Adipocyte (in vitro differentiated cells): Measurements from ENCODE around the gene PCNX4.

Source experiments
- DNase-seq: peaks from one replicate; pipeline ENCODE4 v3.0.0-alpha.2; 2015; ENCODE audit warnings: low read depth
- H3K27me3 ChIP-seq: replicated peaks from 2 replicates; pipeline ENCODE4 v1.7.0; 2013; ENCODE audit warnings: mild to moderate bottlenecking, low read length, moderate library complexity; ENCODE audit not compliant: control insufficient read depth, insufficient read depth
- H3K36me3 ChIP-seq: 2 replicates; pipeline ENCODE4 v1.7.0; 2013; ENCODE audit warnings: low read length, mild to moderate bottlenecking, moderate library complexity; ENCODE audit not compliant: control insufficient read depth, insufficient read depth, severe bottlenecking
- H3K4me1 ChIP-seq: 2 replicates; pipeline ENCODE4 v1.7.0; 2013; ENCODE audit warnings: mild to moderate bottlenecking, low read length, moderate library complexity; ENCODE audit not compliant: control insufficient read depth, insufficient read depth
- H3K4me3 ChIP-seq: 2 replicates; pipeline ENCODE4 v1.7.0; 2013; ENCODE audit warnings: mild to moderate bottlenecking, low read length, moderate library complexity
- H3K9ac ChIP-seq: 2 replicates; pipeline ENCODE4 v1.7.0; 2013; ENCODE audit warnings: mild to moderate bottlenecking, low read length, moderate library complexity
- H3K9me3 ChIP-seq: 2 replicates; pipeline ENCODE4 v1.7.0; 2013; ENCODE audit warnings: mild to moderate bottlenecking, low read length, moderate library complexity; ENCODE audit not compliant: control insufficient read depth

PCNX4 gene

DNA sequence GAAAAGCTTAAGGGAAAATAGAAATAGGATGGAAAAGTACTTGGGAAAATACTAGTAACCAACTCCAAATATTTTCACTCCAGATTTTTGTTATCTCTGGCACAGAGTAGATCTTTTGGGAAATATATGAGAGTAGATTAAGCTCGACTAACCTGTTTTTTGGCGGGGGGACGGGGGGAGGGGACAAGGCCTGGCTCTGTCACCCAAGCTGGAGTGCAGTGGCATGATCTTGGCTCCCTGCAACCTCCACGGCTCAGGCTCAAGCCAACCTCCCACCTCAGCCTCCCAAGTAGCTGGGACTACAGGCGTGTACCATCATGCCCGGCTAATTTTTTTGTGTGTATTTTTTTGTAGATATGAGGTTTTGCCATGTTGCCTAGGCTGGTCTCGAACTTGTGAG is 68.7 kb downstream of the PCNX4 start:
- Histone ChIP-seq H3K4me1 (peaks cover 17% of the 10 kb centered on the region), H3K9me3 (no peaks in the 10 kb centered on the region), H3K4me3 (no peak overlapping the region), H3K27me3 (no peaks in the 10 kb centered on the region), H3K36me3 (no peaks in the 10 kb centered on the region), H3K9ac (no peak overlapping the region)
- no peak for DNase-seq

DNA sequence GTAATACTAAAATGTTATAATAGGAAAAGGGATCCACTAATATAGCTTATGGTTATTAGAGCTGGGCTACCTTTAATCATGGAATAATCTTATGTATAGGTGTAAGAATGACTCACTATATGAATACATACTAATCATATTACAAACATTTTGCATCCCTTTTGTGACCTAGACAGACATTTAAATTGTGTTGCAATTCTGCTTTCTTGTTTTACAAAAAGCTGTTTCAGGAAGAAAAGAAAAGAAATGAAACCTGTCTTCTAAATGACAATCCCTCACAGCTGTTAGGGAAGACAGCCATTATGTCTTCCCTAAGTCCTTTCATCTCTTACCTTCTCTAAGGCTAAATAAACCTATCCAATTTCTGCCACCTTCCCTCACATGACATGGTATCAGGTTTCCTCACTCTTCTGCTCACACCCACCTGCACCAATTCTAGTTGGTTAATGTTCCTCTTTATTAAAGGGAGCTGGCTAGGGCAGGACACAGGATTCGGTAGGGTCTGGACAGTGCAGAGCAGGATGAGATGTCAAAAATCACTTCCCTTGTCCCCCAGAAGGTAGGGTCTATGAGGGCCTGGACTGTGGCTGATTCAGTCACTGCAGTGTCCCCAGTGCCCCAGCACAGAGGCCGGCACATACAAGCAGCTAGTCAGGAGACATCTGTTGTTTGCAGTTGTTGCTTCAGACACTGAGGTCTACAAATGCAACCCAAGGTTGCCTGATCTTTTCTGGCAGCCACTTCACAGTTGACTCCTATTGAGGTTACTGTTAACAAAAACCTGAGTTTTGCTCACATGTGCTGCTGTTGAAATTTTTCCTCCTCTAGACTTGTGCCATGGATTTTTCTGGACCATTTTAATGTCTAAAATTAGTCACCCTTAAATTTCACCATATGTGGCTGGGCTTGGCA is 69.7 kb downstream of the PCNX4 start:
- Histone ChIP-seq H3K4me1 (peaks cover 26% of the 10 kb centered on the region), H3K9ac (peak overlapping the region; percentile 26), H3K36me3 (no peaks in the 10 kb centered on the region), H3K4me3 (no peak overlapping the region), H3K9me3 (no peaks in the 10 kb centered on the region), H3K27me3 (no peaks in the 10 kb centered on the region)
- DNase-seq, result peak; percentile 28

DNA sequence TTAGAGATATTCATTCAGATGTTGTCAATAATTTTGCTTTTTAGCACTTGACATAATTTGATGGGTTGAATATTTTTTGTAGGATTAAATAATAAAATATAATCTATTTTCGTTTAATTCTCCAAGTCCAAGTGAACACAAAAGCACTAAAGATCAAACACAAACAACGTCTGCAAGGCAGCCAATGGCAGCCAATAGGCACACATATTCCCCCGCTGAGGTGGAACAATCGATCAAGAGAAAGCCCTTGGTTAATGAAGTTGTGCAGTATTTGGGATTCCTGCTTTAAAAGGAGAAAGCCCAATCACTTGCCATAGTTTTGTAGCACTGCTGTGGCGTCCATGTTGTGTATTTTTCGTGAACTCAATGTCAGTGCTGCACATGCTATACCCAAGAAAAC is 72.0 kb downstream of the PCNX4 start:
- no peaks in the 10 kb centered on the region for H3K36me3 ChIP-seq
- H3K4me1 ChIP-seq, result peaks cover 27% of the 10 kb centered on the region
- H3K9ac ChIP-seq, result no peak overlapping the region
- peak overlapping the region; percentile 99 for H3K4me3 ChIP-seq
- no peak for DNase-seq
- H3K9me3 ChIP-seq, result no peaks in the 10 kb centered on the region
- no peaks in the 10 kb centered on the region for H3K27me3 ChIP-seq

DNA sequence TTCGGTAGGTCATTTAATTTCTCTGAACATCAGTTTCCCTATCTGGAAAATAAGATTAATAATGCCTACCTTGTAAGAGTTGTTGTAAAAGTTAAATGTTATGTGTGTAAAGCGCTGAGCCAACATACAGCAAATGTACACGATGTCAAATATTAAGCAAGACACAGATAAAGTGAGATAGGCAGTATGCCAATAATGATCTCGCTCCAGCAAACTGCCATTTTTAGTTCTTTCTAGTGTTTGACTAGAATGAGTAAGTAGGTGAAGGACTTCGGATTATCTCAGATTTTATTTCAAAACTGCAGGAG is 72.6 kb downstream of the PCNX4 start:
- peak overlapping the region; percentile 93 for H3K9ac ChIP-seq
- H3K27me3 ChIP-seq, result no peaks in the 10 kb centered on the region
- no peaks in the 10 kb centered on the region for H3K36me3 ChIP-seq
- peak overlapping the region; percentile 99 for H3K4me3 ChIP-seq
- no peaks in the 10 kb centered on the region for H3K9me3 ChIP-seq
- peak; percentile 71 for DNase-seq
- H3K4me1 ChIP-seq, result peaks cover 27% of the 10 kb centered on the region

DNA sequence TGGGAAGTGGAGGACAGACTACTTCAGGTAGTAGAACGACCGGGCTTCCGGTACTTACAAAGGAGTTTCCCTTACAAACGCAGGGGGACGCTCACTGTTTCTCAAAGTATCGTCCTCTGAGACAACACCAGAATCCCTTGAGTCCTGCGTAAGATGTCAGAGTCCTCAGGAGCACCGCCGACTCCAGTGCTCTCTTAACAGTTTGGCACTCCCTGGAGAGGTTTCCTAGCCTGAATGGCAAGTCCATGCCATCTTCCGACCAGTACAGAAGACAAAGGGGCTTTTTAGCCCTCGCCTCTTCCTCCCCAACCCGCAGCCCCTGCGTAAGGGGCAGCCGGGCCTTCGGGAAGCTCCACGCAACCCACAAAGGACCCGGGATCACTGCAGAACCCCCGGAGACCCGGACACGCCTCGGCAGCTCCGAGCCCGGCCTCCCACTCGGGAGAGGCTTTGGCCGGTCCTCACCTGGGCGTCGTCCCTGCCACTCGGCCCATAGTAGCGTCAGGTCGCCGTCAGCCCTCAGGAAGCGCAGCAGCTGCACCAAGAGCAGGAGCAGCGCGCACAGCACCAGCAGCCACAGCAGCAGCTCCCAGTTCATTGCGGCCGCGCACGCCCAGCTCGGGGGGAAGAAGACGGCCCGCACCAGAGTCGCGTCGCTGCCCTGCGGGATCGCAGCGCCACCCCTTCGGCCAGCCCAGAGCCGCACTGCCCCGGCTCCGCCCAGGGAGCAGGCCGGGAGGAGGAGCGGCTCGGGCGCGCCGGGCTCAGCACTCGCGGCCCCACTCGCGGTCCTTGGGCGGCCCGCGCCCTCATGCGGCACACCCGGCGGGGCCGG is 73.2 kb downstream of the PCNX4 start, which contains the start of gene DHRS7:
DHRS7 (minus strand) TSS at position 687 of the 835 bp plus-strand sequence; CDS start at position 598, 89 bp downstream.
- Histone ChIP-seq H3K9me3 (no peaks in the 10 kb centered on the region), H3K9ac (peak within 1 kb of the TSS; percentile 93), H3K36me3 (no peaks in the 10 kb centered on the region), H3K27me3 (no peaks in the 10 kb centered on the region), H3K4me3 (peak within 1 kb of the TSS; percentile 99), H3K4me1 (peaks cover 27% of the 10 kb centered on the region)
- DNase-seq, result peak; percentile 96

GRCh38 chr14:60165547-60165876 is 73.8 kb downstream of the PCNX4 start:
- Histone ChIP-seq H3K27me3 (no peaks in the 10 kb centered on the region), H3K4me1 (peaks cover 27% of the 10 kb centered on the region), H3K9ac (peak overlapping the region; percentile 93), H3K36me3 (no peaks in the 10 kb centered on the region), H3K9me3 (no peaks in the 10 kb centered on the region), H3K4me3 (peak overlapping the region; percentile 99)
- DNase-seq, result no peak

GRCh38 chr14:60166142-60166541 is 74.4 kb downstream of the PCNX4 start:
- DNase-seq, result peak; percentile 20
- H3K36me3 ChIP-seq, result no peaks in the 10 kb centered on the region
- H3K9ac ChIP-seq, result peak overlapping the region; percentile 93
- H3K27me3 ChIP-seq, result no peaks in the 10 kb centered on the region
- H3K4me1 ChIP-seq, result peaks cover 27% of the 10 kb centered on the region
- H3K4me3 ChIP-seq, result no peak overlapping the region
- no peaks in the 10 kb centered on the region for H3K9me3 ChIP-seq

DNA sequence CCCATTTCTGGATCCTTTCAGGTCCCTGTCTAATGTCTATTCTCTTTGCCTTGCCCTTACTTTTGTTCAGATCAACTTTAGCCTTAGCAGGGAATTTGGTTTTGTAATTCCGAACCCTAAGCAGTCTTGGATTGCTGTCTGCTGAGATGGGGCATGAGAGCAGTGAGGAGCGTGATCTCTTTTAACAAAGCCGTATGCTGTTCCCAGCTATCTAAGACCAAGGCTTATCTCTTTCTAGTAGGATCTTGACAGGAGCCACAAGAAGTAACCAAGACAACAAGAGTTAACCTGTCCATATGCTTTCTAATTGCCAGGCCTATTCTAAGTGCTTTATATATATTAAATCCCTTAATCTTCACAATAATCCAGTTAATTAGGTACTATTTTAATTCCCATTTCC is 78.0 kb downstream of the PCNX4 start:
- Histone ChIP-seq H3K4me1 (peaks cover 10% of the 10 kb centered on the region), H3K27me3 (no peaks in the 10 kb centered on the region), H3K9me3 (no peaks in the 10 kb centered on the region), H3K9ac (no peak overlapping the region), H3K36me3 (no peaks in the 10 kb centered on the region), H3K4me3 (no peak overlapping the region)
- no peak for DNase-seq

GRCh38 chr14:60170948-60171347 is 79.2 kb downstream of the PCNX4 start:
- H3K36me3 ChIP-seq, result no peaks in the 10 kb centered on the region
- H3K4me3 ChIP-seq, result no peak overlapping the region
- H3K9me3 ChIP-seq, result no peaks in the 10 kb centered on the region
- no peaks in the 10 kb centered on the region for H3K27me3 ChIP-seq
- peaks cover 5% of the 10 kb centered on the region for H3K4me1 ChIP-seq
- H3K9ac ChIP-seq, result no peak overlapping the region
- no peak for DNase-seq

GRCh38 chr14:60171690-60172089 is 80.0 kb downstream of the PCNX4 start:
- H3K9me3 ChIP-seq, result no peaks in the 10 kb centered on the region
- no peak for DNase-seq
- no peak overlapping the region for H3K9ac ChIP-seq
- no peak overlapping the region for H3K4me3 ChIP-seq
- no peaks in the 10 kb centered on the region for H3K36me3 ChIP-seq
- H3K4me1 ChIP-seq, result no peaks in the 10 kb centered on the region
- no peaks in the 10 kb centered on the region for H3K27me3 ChIP-seq
